Endothelial cell of umbilical vein (primary cell): ENCODE results near the gene CPPED1. TPM values are rescaled to one million over a fixed set of nuclear protein-coding genes. Genes with fewer than 3 reads are reported as not detected.

Experiments
- BruUV-seq: library from RNA; stranded (reverse); fragments of 400-500 nt; replicated peaks from 2 replicates; lab custom pipeline; 2021; lab: Mats Ljungman, UMichigan
- CTCF ChIA-PET: fragments of 300-600, 350-600 bp; sonication (Branson Sonifier 250); formaldehyde crosslinking; loops from one replicate; lab custom pipeline; 2021; ENCODE audit warnings: antibody characterized with exemption, inconsistent platforms; lab: Charles Lee
- POLR2A ChIA-PET: fragments of 300-600, 350-600 bp; sonication (Branson Sonifier 250); formaldehyde crosslinking; loops from one replicate; lab custom pipeline; 2021; ENCODE audit warnings: antibody characterized with exemption, inconsistent platforms; lab: Charles Lee
- DNase-seq: peaks from one replicate; pipeline ENCODE4 v3.0.0-alpha.2; 2011; ENCODE audit warnings: low read depth, low spot score
- FAIRE-seq: peaks from 2 replicates; lab custom pipeline; 2011; peaks lifted over from hg19 to GRCh38; lab: Jason Lieb, UNC
- H2AFZ ChIP-seq: 2 replicates; pipeline ENCODE4 v1.6.0; 2012; ENCODE audit warnings: low read depth, low read length, control low read depth, inconsistent platforms
- H3K27ac ChIP-seq: 2 replicates; pipeline ENCODE4 v1.5.1; 2011; ENCODE audit warnings: low read depth, mild to moderate bottlenecking, control low read depth, low read length, moderate library complexity; ENCODE audit not compliant: insufficient read depth
- H3K27me3 ChIP-seq, 2 experiments: 2 replicates each; pipeline versions ENCODE4 v1.6.0 to v1.6.1; 2011; ENCODE audit warnings: low read length in 2 of 2, mixed read lengths in 1 of 2; ENCODE audit not compliant: control insufficient read depth in 2 of 2, insufficient read depth in 2 of 2
- H3K36me3 ChIP-seq, 2 experiments: 2 replicates in 1 of 2; 3 replicates in 1 of 2; pipeline ENCODE4 v1.5.1; 2011; ENCODE audit warnings: low read length in 2 of 2, mild to moderate bottlenecking in 1 of 2, moderate library complexity in 1 of 2; ENCODE audit not compliant: control insufficient read depth in 2 of 2, insufficient read depth in 2 of 2; ENCODE audit errors: extremely low read depth in 1 of 2
- H3K4me1 ChIP-seq: 3 replicates; pipeline ENCODE4 v1.5.1; 2011; ENCODE audit warnings: mild to moderate bottlenecking, low read length; ENCODE audit not compliant: control insufficient read depth, insufficient read depth; ENCODE audit errors: extremely low read depth
- H3K4me2 ChIP-seq: 2 replicates; pipeline ENCODE4 v1.6.1; 2011; ENCODE audit warnings: low read length, control low read depth, mixed read lengths; ENCODE audit not compliant: insufficient read depth
- H3K4me3 ChIP-seq, 3 experiments: fragments of 200-600 bp in 1 of 3; sonication (generic), shearing (Covaris generic) in 1 of 3; replicated peaks in 1 of 3; 2 replicates each; pipeline ENCODE4 v1.5.1; 2011 to 2016; ENCODE audit warnings: control low read depth in 3 of 3, low read length in 3 of 3, mild to moderate bottlenecking in 2 of 3, inconsistent platforms in 1 of 3, low read depth in 1 of 3, moderate library complexity in 1 of 3; ENCODE audit not compliant: insufficient read depth in 1 of 3
- H3K79me2 ChIP-seq: 2 replicates; pipeline ENCODE4 v1.6.0; 2012; ENCODE audit warnings: low read length, inconsistent platforms; ENCODE audit not compliant: control insufficient read depth, insufficient read depth
- H3K9ac ChIP-seq: replicated peaks from 2 replicates; pipeline ENCODE3; 2011; ENCODE audit warnings: low read length, control low read depth; ENCODE audit not compliant: insufficient read depth; ENCODE audit errors: extremely low read depth
- H3K9me1 ChIP-seq: replicated peaks from 3 replicates; pipeline ENCODE4 v1.6.0; 2011; ENCODE audit warnings: mild to moderate bottlenecking, low read length; ENCODE audit not compliant: control insufficient read depth, insufficient read depth; ENCODE audit errors: extremely low read depth
- H3K9me3 ChIP-seq: replicated peaks from 2 replicates; pipeline ENCODE4 v1.5.1; 2012; ENCODE audit warnings: low read length, inconsistent platforms; ENCODE audit not compliant: control insufficient read depth, insufficient read depth
- H4K20me1 ChIP-seq: replicated peaks from 2 replicates; pipeline ENCODE3; 2011; ENCODE audit warnings: mild to moderate bottlenecking, low read length; ENCODE audit not compliant: control insufficient read depth, insufficient read depth; ENCODE audit errors: extremely low read depth
- GATA2 ChIP-seq: IDR thresholded peaks from 2 replicates; pipeline ENCODE4 v1.7.0; 2011; ENCODE audit warnings: low read depth, mild to moderate bottlenecking, moderate library complexity, mixed read lengths, low read length; ENCODE audit not compliant: insufficient read length, insufficient read depth
- JUN ChIP-seq: IDR thresholded peaks from 2 replicates; pipeline ENCODE4 v1.6.1; 2011; ENCODE audit warnings: borderline replicate concordance, low read depth; ENCODE audit not compliant: insufficient read length, insufficient read depth
- MYC ChIP-seq: IDR thresholded peaks from one replicate; pipeline ENCODE4 v1.6.1; 2011; ENCODE audit warnings: mild to moderate bottlenecking, low read depth, low read length
- dilution Hi-C: fragments of 300-500 bp; cut with MboI; formaldehyde crosslinking; loops from one replicate; pipeline ENCODE4 v1.15.0; 2019; ENCODE audit warnings: low sequenced_read_pairs; ENCODE audit not compliant: extremely low pct_ligation_motif_present
- intact Hi-C: fragments of 100-400 bp; cut with micrococcal nuclease; formaldehyde crosslinking; loops from one replicate; pipeline ENCODE4 v1.10.0; 2022
- polyA plus RNA-seq, 4 experiments: library from polyadenylated mRNA; depleted of rRNA in 3 of 4; stranded (reverse) in 3 of 4; unstranded in 1 of 4; fragments of >200 nt; gene quantifications; 2 replicates each; pipeline versions ENCODE4 v1.2.1 to v1.2.3, GENCODE V29; 2011 to 2012; ENCODE audit warnings: missing spikeins in 1 of 4
- total RNA-seq: library from RNA; stranded (reverse); gene quantifications from 2 replicates; pipeline ENCODE4 v1.2.3, GENCODE V29; 2021
- TF ChIP-seq, protein P1 (sequence below), 2 donors: IDR thresholded peaks; 1 replicate in 1 of 2; 2 replicates in 1 of 2; pipeline ENCODE4 v1.5.1; 2011; ENCODE audit warnings: low read length in 2 of 2, mild to moderate bottlenecking in 2 of 2, moderate library complexity in 2 of 2, control low read depth in 1 of 2, inconsistent platforms in 1 of 2, low read depth in 1 of 2; ENCODE audit not compliant: insufficient read depth in 1 of 2; ENCODE audit errors: extremely low read depth in 1 of 2

The CPPED1 gene
- total and polyA plus RNA-seq, 2 donors (not counting 3 experiments of a cell fraction or from before 2014, with no cell fraction given) = 27.9 to 59.3 TPM

DNA sequence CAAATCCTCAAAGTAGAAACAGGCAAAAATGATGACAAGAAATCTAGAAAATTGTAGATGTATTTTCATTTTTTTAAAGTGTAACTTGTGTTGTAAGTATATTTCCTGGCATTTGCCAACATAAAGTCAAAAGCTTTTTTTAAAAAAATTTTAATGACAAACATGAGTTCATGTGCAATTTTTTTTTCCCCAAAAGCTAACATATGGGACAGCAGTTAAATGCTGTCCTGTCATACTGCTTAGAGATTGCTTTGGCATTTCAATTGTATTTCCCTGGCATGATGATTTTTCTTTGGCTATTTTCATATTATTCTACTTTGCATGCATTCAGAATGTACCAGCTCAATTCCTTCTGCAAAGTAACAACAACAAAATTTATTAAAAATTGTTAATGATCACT lies 24.5 kb upstream of the CPPED1 start:
- ChIA-PET CTCF (interaction anchor here (1.4 kb wide), 1 partner anchor 254 kb away, joined by 6 read pairs; no protein-coding TSS in a partner anchor), POLR2A (no interaction called here)
- no peak for DNase-seq
- no peak for TF ChIP-seq JUN
- TF ChIP-seq, protein P1, sequence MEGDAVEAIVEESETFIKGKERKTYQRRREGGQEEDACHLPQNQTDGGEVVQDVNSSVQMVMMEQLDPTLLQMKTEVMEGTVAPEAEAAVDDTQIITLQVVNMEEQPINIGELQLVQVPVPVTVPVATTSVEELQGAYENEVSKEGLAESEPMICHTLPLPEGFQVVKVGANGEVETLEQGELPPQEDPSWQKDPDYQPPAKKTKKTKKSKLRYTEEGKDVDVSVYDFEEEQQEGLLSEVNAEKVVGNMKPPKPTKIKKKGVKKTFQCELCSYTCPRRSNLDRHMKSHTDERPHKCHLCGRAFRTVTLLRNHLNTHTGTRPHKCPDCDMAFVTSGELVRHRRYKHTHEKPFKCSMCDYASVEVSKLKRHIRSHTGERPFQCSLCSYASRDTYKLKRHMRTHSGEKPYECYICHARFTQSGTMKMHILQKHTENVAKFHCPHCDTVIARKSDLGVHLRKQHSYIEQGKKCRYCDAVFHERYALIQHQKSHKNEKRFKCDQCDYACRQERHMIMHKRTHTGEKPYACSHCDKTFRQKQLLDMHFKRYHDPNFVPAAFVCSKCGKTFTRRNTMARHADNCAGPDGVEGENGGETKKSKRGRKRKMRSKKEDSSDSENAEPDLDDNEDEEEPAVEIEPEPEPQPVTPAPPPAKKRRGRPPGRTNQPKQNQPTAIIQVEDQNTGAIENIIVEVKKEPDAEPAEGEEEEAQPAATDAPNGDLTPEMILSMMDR (IDR thresholded peaks at IDR 0.05; ENCODE audit: extremely low read depth in 1 of 2, insufficient read depth in 1 of 2, low read depth in 1 of 2, low read length in 2 of 2) = no peak
- intact Hi-C loops = no loop called here
- Histone ChIP-seq H3K27ac (no peak overlapping the region), H3K9me1 (no peaks in the 10 kb centered on the region), H3K27me3 (no peaks in the 10 kb centered on the region), H3K9me3 (no peaks in the 10 kb centered on the region), H3K4me1 (no peaks in the 10 kb centered on the region), H3K4me2 (no peak overlapping the region), H4K20me1 (no peaks in the 10 kb centered on the region), H2AFZ (no peak overlapping the region), H3K4me3 (no peak overlapping the region), H3K79me2 (no peaks in the 10 kb centered on the region), H3K36me3 (no peaks in the 10 kb centered on the region), H3K9ac (no peak overlapping the region)
- no TSS peak for BruUV-seq
- FAIRE-seq = no peak
- dilution Hi-C loops = no loop called here

DNA sequence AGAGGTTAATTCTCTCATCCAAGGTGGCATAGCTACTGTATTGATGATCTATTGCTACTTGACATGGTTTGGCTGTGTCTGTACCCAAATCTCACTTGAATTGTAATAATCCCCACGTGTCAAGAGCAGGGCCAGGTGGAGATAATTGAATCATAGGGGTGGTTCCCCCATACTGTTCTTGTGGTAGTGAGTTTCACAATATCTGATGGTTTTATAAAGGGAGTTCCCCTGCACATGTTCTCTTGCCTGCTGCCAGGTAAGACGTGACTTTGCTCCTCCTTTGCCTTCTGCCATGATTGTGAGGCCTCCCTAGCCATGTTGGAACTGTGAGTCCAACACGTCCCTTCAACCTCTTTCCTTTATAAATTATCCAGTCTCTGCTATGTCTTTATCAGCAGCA lies 22.9 kb upstream of the CPPED1 start:
- no peak overlapping the region for H3K4me2 ChIP-seq
- H3K79me2 ChIP-seq = no peaks in the 10 kb centered on the region
- BruUV-seq = no TSS peak
- no peaks in the 10 kb centered on the region for H3K36me3 ChIP-seq
- H3K9me3 ChIP-seq = no peaks in the 10 kb centered on the region
- H3K27me3 ChIP-seq = peaks cover 0 to 2% of the 10 kb centered on the region in 2 experiments
- H3K4me1 ChIP-seq = no peaks in the 10 kb centered on the region
- POLR2A ChIA-PET = interaction anchor here (0.6 kb wide), 1 partner anchor 396 kb away, joined by 6 read pairs; no protein-coding TSS in a partner anchor
- no peak overlapping the region for H3K9ac ChIP-seq
- FAIRE-seq (no peak), DNase-seq (no peak)
- CTCF ChIA-PET = interaction anchor here (1.3 kb wide), 1 partner anchor 8 kb away, joined by 5 read pairs; no protein-coding TSS in a partner anchor
- H4K20me1 ChIP-seq = no peaks in the 10 kb centered on the region
- intact Hi-C loops = no loop called here
- no peak overlapping the region for H2AFZ ChIP-seq
- H3K4me3 ChIP-seq = no peak overlapping the region
- no peaks in the 10 kb centered on the region for H3K9me1 ChIP-seq
- no peak overlapping the region for H3K27ac ChIP-seq
- dilution Hi-C loops = no loop called here
- TF ChIP-seq GATA2 = no peak
- no peak for TF ChIP-seq MYC
- TF ChIP-seq JUN = no peak
